GM08714 (cell line): ENCODE measurements around the gene NGRN.

Source experiments
- H3K4me3 ChIP-seq: fragments of 200-500 bp; sonication (Bioruptor generic); 2 replicates; pipeline ENCODE4 v1.5.1; 2014; ENCODE audit warnings: mild to moderate bottlenecking, low read length, inconsistent platforms
- ZNF274 ChIP-seq: IDR thresholded peaks from 2 replicates; pipeline ENCODE4 v1.6.1; 2012; ENCODE audit warnings: mild to moderate bottlenecking, low read depth, low read length

Gene NGRN

GRCh38 chr15:90230610-90231009, 34.9 kb upstream of the NGRN start:
- no peak overlapping the region for H3K4me3 ChIP-seq
- TF ChIP-seq ZNF274, result no peak

- no peak overlapping the region for H3K4me3 ChIP-seq
- TF ChIP-seq ZNF274, result no peak
Measured at GRCh38 chr15:90231028-90232017, 34.1 kb upstream of the NGRN start.

- TF ChIP-seq ZNF274, result no peak
- H3K4me3 ChIP-seq, result peak overlapping the region; percentile 79; the same call in 1 of the 2 replicates
Measured at GRCh38 chr15:90232196-90232595, 33.3 kb upstream of the NGRN start.

GRCh38 chr15:90232941-90233386, 32.5 kb upstream of the NGRN start:
- peak overlapping the region; percentile 79 for H3K4me3 ChIP-seq
- TF ChIP-seq ZNF274, result no peak

- no peak for TF ChIP-seq ZNF274
- H3K4me3 ChIP-seq, result peak within 1 kb of the TSS; percentile 79
Measured at GRCh38 chr15:90233387-90234095, 31.9 kb upstream of the NGRN start, which contains the start of gene CIB1. Gene CIB1, minus strand, starts transcription at chr15:90233941. Its CDS starts 56 bp downstream, at chr15:90233885.

- H3K4me3 ChIP-seq, result peak within 1 kb of the TSS; percentile 79
- no peak for TF ChIP-seq ZNF274
Measured at GRCh38 chr15:90234096-90234988, 31.1 kb upstream of the NGRN start, which contains the start of gene GDPGP1. Gene GDPGP1, plus strand, starts transcription at chr15:90234209. Its CDS starts 6,700 bp downstream, at chr15:90240909.

- no peak for TF ChIP-seq ZNF274
- no peak overlapping the region for H3K4me3 ChIP-seq
Measured at GRCh38 chr15:90239371-90239770, 26.1 kb upstream of the NGRN start.

GRCh38 chr15:90240856-90241255, 24.6 kb upstream of the NGRN start:
- TF ChIP-seq ZNF274, result no peak
- no peak overlapping the region for H3K4me3 ChIP-seq

- no peak overlapping the region for H3K4me3 ChIP-seq
- TF ChIP-seq ZNF274, result no peak
Measured at GRCh38 chr15:90241343-90242192, 23.9 kb upstream of the NGRN start.

- no peak overlapping the region for H3K4me3 ChIP-seq
- no peak for TF ChIP-seq ZNF274
Measured at GRCh38 chr15:90243943-90244639, 21.4 kb upstream of the NGRN start.

- no peak overlapping the region; the same call in 1 of the 2 replicates for H3K4me3 ChIP-seq
- TF ChIP-seq ZNF274, result no peak
Measured at GRCh38 chr15:90248789-90249202, 16.7 kb upstream of the NGRN start.
